OCI-LY1 (cell line): Measurements from ENCODE around the gene KHDC4.

Source experiments
- H2AFZ ChIP-seq: fragments of 200-600 bp; sonication (generic), shearing (Covaris generic); 2 replicates; pipeline ENCODE4 v1.6.0; 2014; ENCODE audit warnings: antibody characterized with exemption, mild to moderate bottlenecking, low read length
- H3F3A ChIP-seq: fragments of 200-600 bp; sonication (generic), shearing (Covaris generic); 2 replicates; pipeline ENCODE4 v1.6.0; 2014; ENCODE audit warnings: mild to moderate bottlenecking, antibody characterized with exemption, low read length, moderate library complexity; ENCODE audit not compliant: insufficient read depth
- H3K27ac ChIP-seq: fragments of 200-600 bp; sonication (generic); 2 replicates; pipeline ENCODE4 v1.5.1; 2014; ENCODE audit warnings: low read length, mixed run types, mild to moderate bottlenecking, low read depth; ENCODE audit not compliant: poor library complexity, severe bottlenecking
- H3K27me3 ChIP-seq: fragments of 200-600 bp; sonication (generic); 2 replicates; pipeline ENCODE4 v1.6.0; 2014; ENCODE audit warnings: antibody characterized with exemption, mild to moderate bottlenecking, low read length, moderate library complexity; ENCODE audit not compliant: insufficient read depth
- H3K36me3 ChIP-seq: fragments of 200-600 bp; sonication (generic); 2 replicates; pipeline ENCODE4 v1.6.1; 2014; ENCODE audit warnings: mild to moderate bottlenecking, antibody characterized with exemption, low read length, moderate library complexity, mixed read lengths; ENCODE audit not compliant: insufficient read depth
- H3K4me1 ChIP-seq: fragments of 200-600 bp; sonication (generic); 2 replicates; pipeline ENCODE4 v1.5.1; 2014; ENCODE audit warnings: mild to moderate bottlenecking, low read length, moderate library complexity; ENCODE audit not compliant: insufficient read depth, severe bottlenecking
- H3K4me2 ChIP-seq: fragments of 200-600 bp; sonication (generic), shearing (Covaris generic); 2 replicates; pipeline ENCODE4 v1.6.1; 2014; ENCODE audit warnings: low read length
- H3K4me3 ChIP-seq: fragments of 200-600 bp; sonication (generic); 2 replicates; pipeline ENCODE4 v1.5.1; 2014; ENCODE audit warnings: low read length, low read depth, mild to moderate bottlenecking, mixed read lengths; ENCODE audit not compliant: poor library complexity, severe bottlenecking
- H3K79me2 ChIP-seq: fragments of 200-600 bp; shearing (Covaris generic); 2 replicates; pipeline ENCODE4 v1.6.1; 2016; ENCODE audit warnings: mixed run types, low read length, mixed read lengths; ENCODE audit not compliant: insufficient read depth
- H3K9ac ChIP-seq: fragments of 200-600 bp; sonication (generic), shearing (Covaris generic); 2 replicates; pipeline ENCODE4 v1.6.1; 2014; ENCODE audit warnings: mild to moderate bottlenecking, low read length, mixed read lengths
- H3K9me2 ChIP-seq: fragments of 200-600 bp; sonication (generic), shearing (Covaris generic); 2 replicates; pipeline ENCODE4 v1.6.1; 2014; ENCODE audit warnings: low read depth, mild to moderate bottlenecking, low read length, mixed read lengths
- H3K9me3 ChIP-seq: fragments of 200-600 bp; shearing (Covaris generic); 2 replicates; pipeline ENCODE4 v1.6.1; 2014; ENCODE audit warnings: low read length, mixed read lengths
- H4K20me1 ChIP-seq: fragments of 200-600 bp; sonication (generic), shearing (Covaris generic); 2 replicates; pipeline ENCODE4 v1.6.0; 2016; ENCODE audit warnings: mild to moderate bottlenecking, low read length; ENCODE audit not compliant: insufficient read depth
- EZH2 ChIP-seq: fragments of 200-600 bp; sonication (generic), shearing (Covaris generic); IDR thresholded peaks from 2 replicates; pipeline ENCODE4 v1.8.0; 2017; ENCODE audit warnings: borderline replicate concordance, mixed run types, mild to moderate bottlenecking, antibody characterized with exemption, low read length, moderate library complexity, mixed read lengths
- TF ChIP-seq, protein P1 (sequence below): fragments of 200-600 bp; sonication (generic), shearing (Covaris generic); IDR thresholded peaks from 2 replicates; pipeline ENCODE4 v1.5.1; 2017; ENCODE audit warnings: mild to moderate bottlenecking, antibody characterized with exemption, low read length, moderate library complexity, mixed read lengths

The KHDC4 gene

DNA sequence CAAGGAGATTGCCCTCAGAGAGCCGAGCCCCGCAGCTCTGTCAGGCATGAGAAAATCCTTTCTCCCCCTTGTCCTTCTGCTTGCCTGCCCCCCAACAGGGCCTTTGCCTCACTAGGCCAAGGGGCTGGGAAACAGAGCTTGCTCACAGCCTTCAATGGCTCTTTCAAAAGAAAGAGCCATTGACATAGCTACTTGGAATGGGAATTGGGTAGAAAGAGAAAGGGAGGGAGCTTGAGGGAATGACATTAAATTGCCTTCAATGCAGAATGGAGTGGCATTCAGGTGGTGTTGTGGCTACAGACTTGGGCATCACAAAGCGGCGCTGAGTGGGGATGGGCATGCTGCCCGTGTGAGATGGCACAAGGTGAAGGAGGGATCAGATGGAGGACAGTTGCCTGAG, 61.7 kb downstream of the KHDC4 start:
- Histone ChIP-seq H3K4me2 (no peak overlapping the region), H3K36me3 (peaks cover 3% of the 10 kb centered on the region; the same call in 1 of the 2 replicates), H3K27me3 (no peaks in the 10 kb centered on the region), H3K4me1 (no peaks in the 10 kb centered on the region), H3K4me3 (no peak overlapping the region), H3F3A (no peaks in the 10 kb centered on the region), H3K9me3 (no peaks in the 10 kb centered on the region), H2AFZ (no peak overlapping the region), H3K9me2 (no peaks in the 10 kb centered on the region), H3K27ac (no peak overlapping the region), H3K79me2 (no peaks in the 10 kb centered on the region), H4K20me1 (no peaks in the 10 kb centered on the region), H3K9ac (no peak overlapping the region)
- no peak for TF ChIP-seq EZH2
- TF ChIP-seq, protein P1, sequence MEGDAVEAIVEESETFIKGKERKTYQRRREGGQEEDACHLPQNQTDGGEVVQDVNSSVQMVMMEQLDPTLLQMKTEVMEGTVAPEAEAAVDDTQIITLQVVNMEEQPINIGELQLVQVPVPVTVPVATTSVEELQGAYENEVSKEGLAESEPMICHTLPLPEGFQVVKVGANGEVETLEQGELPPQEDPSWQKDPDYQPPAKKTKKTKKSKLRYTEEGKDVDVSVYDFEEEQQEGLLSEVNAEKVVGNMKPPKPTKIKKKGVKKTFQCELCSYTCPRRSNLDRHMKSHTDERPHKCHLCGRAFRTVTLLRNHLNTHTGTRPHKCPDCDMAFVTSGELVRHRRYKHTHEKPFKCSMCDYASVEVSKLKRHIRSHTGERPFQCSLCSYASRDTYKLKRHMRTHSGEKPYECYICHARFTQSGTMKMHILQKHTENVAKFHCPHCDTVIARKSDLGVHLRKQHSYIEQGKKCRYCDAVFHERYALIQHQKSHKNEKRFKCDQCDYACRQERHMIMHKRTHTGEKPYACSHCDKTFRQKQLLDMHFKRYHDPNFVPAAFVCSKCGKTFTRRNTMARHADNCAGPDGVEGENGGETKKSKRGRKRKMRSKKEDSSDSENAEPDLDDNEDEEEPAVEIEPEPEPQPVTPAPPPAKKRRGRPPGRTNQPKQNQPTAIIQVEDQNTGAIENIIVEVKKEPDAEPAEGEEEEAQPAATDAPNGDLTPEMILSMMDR = no peak

DNA sequence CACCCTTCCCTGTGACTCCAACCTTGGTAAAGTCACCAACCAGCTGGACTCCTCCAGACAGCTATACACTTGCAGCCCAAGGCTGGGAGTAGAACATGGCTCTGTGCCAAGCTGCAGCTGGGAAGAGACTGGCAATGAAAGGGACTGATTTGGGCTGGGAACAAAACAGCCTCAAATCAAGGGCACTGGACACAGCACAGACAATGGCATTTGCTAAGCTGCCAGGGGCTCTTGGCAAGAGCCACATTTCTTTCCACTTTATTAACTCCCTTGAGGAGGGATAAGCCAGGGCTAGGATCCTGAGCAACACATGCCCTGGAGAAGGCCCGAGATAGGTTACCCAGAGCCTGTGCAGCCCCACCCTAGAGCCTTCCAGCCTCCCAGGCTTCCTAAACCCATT, 62.8 kb downstream of the KHDC4 start:
- no peaks in the 10 kb centered on the region for H4K20me1 ChIP-seq

DNA sequence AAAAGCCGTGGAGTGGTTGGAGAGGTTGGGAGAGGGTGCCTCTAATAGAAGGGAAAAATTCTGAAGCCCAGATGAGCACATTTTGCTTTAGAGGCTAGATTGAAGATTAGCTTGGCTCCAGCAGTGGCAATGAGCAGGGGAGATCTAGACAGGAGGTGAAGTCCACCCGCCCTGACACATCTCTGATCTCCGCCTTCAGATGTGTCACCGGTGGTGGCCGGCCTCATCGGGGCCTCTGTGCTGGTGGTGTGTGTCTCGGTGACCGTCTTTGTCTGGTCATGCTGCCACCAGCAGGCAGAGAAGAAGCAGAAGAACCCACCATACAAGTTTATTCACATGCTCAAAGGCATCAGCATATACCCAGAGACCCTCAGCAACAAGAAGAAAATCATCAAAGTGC, 66.4 kb downstream of the KHDC4 start:
- Histone ChIP-seq H3K79me2 (no peaks in the 10 kb centered on the region), H3K9me2 (no peaks in the 10 kb centered on the region)

More for the DNA sequence above, 62.8 kb downstream of the KHDC4 start:
- Histone ChIP-seq H3K4me3 (no peak overlapping the region), H3F3A (no peaks in the 10 kb centered on the region), H2AFZ (no peak overlapping the region), H3K9ac (no peak overlapping the region), H3K27ac (no peak overlapping the region), H3K9me2 (no peaks in the 10 kb centered on the region), H3K4me1 (no peaks in the 10 kb centered on the region), H3K9me3 (no peaks in the 10 kb centered on the region), H3K79me2 (no peaks in the 10 kb centered on the region), H3K4me2 (no peak overlapping the region), H3K36me3 (peaks cover 3% of the 10 kb centered on the region; the same call in 1 of the 2 replicates), H3K27me3 (no peaks in the 10 kb centered on the region)
- TF ChIP-seq, protein P1 = no peak
- no peak for TF ChIP-seq EZH2

More for the DNA sequence above, 66.4 kb downstream of the KHDC4 start:
- H3K4me3 ChIP-seq = no peak overlapping the region
- no peak overlapping the region for H3K9ac ChIP-seq
- no peak overlapping the region for H2AFZ ChIP-seq
- H4K20me1 ChIP-seq = no peaks in the 10 kb centered on the region
- H3K27ac ChIP-seq = no peak overlapping the region
- no peaks in the 10 kb centered on the region for H3F3A ChIP-seq
- H3K9me3 ChIP-seq = no peaks in the 10 kb centered on the region
- TF ChIP-seq, protein P1 = no peak
- no peak for TF ChIP-seq EZH2
- no peaks in the 10 kb centered on the region for H3K4me1 ChIP-seq
- H3K27me3 ChIP-seq = no peaks in the 10 kb centered on the region
- H3K4me2 ChIP-seq = no peak overlapping the region
- H3K36me3 ChIP-seq = peaks cover 3% of the 10 kb centered on the region; the same call in 1 of the 2 replicates
